Measurements from ENCODE around the gene SLC27A5.

DNA sequence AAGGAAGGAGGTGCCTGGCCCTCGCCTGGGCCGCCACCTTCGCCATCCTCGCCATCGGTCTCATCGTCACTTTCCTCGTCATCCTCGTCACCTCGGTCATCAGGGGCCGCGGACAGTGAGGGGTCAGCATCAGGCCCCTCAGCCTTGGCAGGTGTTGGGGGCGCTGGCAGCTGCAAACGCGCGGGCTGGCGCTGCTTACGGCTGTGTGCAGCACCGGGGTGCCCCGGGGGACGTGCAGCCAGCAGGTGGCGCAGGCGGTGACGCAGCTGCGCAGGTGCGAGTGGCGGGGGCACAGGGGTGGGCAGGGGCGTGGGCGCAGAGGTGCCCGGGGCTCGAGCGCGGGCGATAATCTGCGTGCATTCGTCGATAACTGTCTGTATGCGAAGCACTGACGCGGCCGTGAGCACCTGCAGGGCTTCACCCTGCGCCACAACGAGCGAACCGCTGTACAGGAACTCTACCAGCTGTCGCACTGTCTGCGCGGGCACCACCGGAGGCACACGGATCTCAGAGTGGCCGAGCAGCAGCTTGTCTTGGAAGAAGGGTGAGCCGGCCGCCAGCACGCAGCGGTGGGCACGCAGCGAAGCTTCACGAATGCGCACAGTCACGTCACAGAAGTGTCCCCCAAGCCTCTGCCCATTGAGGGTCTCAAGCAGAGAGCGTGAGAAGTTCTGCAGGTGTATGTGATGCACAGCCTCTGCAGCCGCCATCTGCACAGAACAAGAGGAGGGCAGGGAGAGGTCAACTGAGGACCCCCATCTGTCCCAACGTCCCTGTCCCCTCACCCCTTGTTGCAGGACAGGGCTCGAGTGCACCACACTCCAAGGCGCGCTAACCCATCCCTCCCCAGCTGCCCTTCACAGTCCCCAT, 5.4 kb upstream of the SLC27A5 start:
- TF ChIP-seq, protein P1, sequence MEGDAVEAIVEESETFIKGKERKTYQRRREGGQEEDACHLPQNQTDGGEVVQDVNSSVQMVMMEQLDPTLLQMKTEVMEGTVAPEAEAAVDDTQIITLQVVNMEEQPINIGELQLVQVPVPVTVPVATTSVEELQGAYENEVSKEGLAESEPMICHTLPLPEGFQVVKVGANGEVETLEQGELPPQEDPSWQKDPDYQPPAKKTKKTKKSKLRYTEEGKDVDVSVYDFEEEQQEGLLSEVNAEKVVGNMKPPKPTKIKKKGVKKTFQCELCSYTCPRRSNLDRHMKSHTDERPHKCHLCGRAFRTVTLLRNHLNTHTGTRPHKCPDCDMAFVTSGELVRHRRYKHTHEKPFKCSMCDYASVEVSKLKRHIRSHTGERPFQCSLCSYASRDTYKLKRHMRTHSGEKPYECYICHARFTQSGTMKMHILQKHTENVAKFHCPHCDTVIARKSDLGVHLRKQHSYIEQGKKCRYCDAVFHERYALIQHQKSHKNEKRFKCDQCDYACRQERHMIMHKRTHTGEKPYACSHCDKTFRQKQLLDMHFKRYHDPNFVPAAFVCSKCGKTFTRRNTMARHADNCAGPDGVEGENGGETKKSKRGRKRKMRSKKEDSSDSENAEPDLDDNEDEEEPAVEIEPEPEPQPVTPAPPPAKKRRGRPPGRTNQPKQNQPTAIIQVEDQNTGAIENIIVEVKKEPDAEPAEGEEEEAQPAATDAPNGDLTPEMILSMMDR (IDR thresholded peaks at IDR 0.05): no peak
- no peak for TF ChIP-seq POLR2AphosphoS5 (IDR thresholded peaks at IDR 0.05)
